HepG2 (cell line): ENCODE data around the gene ZNF213. TPM values are rescaled to one million over a fixed set of nuclear protein-coding genes. Genes with fewer than 3 reads are reported as not detected.

Source experiments
- HNF1A ChIP-seq, 2 experiments: sonication (generic) in 1 of 2; formaldehyde crosslinking in 1 of 2; IDR thresholded peaks; 2 replicates each; pipeline versions ENCODE4 v1.4.0 to v1.6.1; 2016 to 2020; ENCODE audit warnings: borderline replicate concordance in 1 of 2, low read depth in 1 of 2, mild to moderate bottlenecking in 1 of 2, missing genetic modification reagents in 1 of 2
- PRDM15 ChIP-seq: sonication (generic); formaldehyde crosslinking; IDR thresholded peaks from 2 replicates; pipeline ENCODE4 v1.4.0; 2020; ENCODE audit warnings: missing genetic modification reagents
- RBFOX2 ChIP-seq: fragments of 200-400 bp; formaldehyde crosslinking; IDR thresholded peaks from 2 replicates; pipeline ENCODE4 v1.6.1; 2017; ENCODE audit warnings: low read depth, mild to moderate bottlenecking, low read length
- ZNF224 ChIP-seq: sonication (generic); formaldehyde crosslinking; IDR thresholded peaks from 2 replicates; pipeline ENCODE4 v1.5.0; 2020; ENCODE audit warnings: mild to moderate bottlenecking, missing genetic modification reagents
- ZNF580 ChIP-seq: IDR thresholded peaks from 2 replicates; pipeline ENCODE4 v1.6.1; 2016; ENCODE audit warnings: low read depth, borderline replicate concordance
- ZNF891 ChIP-seq: sonication (generic); formaldehyde crosslinking; IDR thresholded peaks from 2 replicates; pipeline ENCODE4 v1.5.0; 2020; ENCODE audit warnings: mild to moderate bottlenecking, missing genetic modification reagents
- polyA plus RNA-seq, 8 experiments: library from polyadenylated mRNA; depleted of rRNA in 3 of 8; stranded (reverse) in 7 of 8; unstranded in 1 of 8; fragments of >200 nt; fragmentation: Illumina TruSeq in 4 of 8; extraction: Trizol in 4 of 8; gene quantifications; 2 replicates each; pipeline versions ENCODE4 v1.2.1 to v1.2.3, GENCODE V29; 2011 to 2016; ENCODE audit warnings: low read depth in 4 of 8, missing spikeins in 1 of 8, mixed read lengths in 1 of 8; ENCODE audit not compliant: insufficient read depth in 1 of 8
- total RNA-seq, 5 experiments: library from RNA; depleted of rRNA; stranded (reverse); fragments of >200 nt; fragmentation: Illumina TruSeq; extraction: Trizol; gene quantifications; 2 replicates each; pipeline ENCODE4 v1.2.3, GENCODE V29; 2016; ENCODE audit warnings: low read depth in 1 of 5

Gene ZNF213
- total and polyA plus RNA-seq, 2 of the 13 experiments (the other 11 are each of a cell fraction or from before 2014, with no cell fraction given), result 0.59 to 0.97 TPM

- no peak for TF ChIP-seq HNF1A (IDR thresholded peaks at IDR 0.05; ENCODE audit: low read depth)
- 0 out of 2 replicates have a peak, but pooled peaks have one; percentile 19 for TF ChIP-seq HNF1A (CRISPR knock-in tag; IDR thresholded peaks at IDR 0.05; ENCODE audit: borderline replicate concordance)
- no peak for TF ChIP-seq ZNF224 (CRISPR knock-in tag)
- TF ChIP-seq RBFOX2, result peak; percentile 80
- peak; percentile 18; the same call in 1 of the 2 replicates for TF ChIP-seq ZNF580
- no peak for TF ChIP-seq ZNF891 (CRISPR knock-in tag)
- 0 out of 2 replicates have a peak, but pooled peaks have one; percentile 39 for TF ChIP-seq PRDM15
These were observed 392 bp downstream of the ZNF213 start (continued) for GRCh38 chr16:3135126-3135715.
